SU-DHL-6 (cell line): ENCODE results near the gene IL17RC.

Experiments used
- EZH2phosphoT487 ChIP-seq: fragments of 200-600 bp; sonication (generic), shearing (Covaris generic); conservative IDR thresholded peaks from 2 replicates; pipeline ENCODE4 v1.6.1; 2018; ENCODE audit warnings: mild to moderate bottlenecking, antibody characterized with exemption, low read length, moderate library complexity, mixed read lengths
- TF ChIP-seq, protein P1 (sequence below): fragments of 200-600 bp; sonication (generic); IDR thresholded peaks from one replicate; pipeline ENCODE4 v1.5.1; 2017; ENCODE audit warnings: antibody characterized with exemption, mild to moderate bottlenecking, low read length, moderate library complexity; ENCODE audit not compliant: insufficient read depth, poor library complexity, severe bottlenecking

GRCh38 chr3:9889405-9889804 is 27.5 kb upstream of the IL17RC start:
- TF ChIP-seq, protein P1, sequence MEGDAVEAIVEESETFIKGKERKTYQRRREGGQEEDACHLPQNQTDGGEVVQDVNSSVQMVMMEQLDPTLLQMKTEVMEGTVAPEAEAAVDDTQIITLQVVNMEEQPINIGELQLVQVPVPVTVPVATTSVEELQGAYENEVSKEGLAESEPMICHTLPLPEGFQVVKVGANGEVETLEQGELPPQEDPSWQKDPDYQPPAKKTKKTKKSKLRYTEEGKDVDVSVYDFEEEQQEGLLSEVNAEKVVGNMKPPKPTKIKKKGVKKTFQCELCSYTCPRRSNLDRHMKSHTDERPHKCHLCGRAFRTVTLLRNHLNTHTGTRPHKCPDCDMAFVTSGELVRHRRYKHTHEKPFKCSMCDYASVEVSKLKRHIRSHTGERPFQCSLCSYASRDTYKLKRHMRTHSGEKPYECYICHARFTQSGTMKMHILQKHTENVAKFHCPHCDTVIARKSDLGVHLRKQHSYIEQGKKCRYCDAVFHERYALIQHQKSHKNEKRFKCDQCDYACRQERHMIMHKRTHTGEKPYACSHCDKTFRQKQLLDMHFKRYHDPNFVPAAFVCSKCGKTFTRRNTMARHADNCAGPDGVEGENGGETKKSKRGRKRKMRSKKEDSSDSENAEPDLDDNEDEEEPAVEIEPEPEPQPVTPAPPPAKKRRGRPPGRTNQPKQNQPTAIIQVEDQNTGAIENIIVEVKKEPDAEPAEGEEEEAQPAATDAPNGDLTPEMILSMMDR = no peak
- no peak for TF ChIP-seq EZH2phosphoT487
